ENCODE measurements around the gene LMF1.
"Not testable (repeated sequence)": the region's sequence is repeated elsewhere in the genome, so short reads cannot be mapped to it uniquely, and the experiment has no call there.

The LMF1 gene

GRCh38 chr16:962366-962765, 8.4 kb downstream of the LMF1 start:
- Histone ChIP-seq H3K79me2 (ENCODE audit: low read length) (no peaks in the 10 kb centered on the region), H3K27ac (ENCODE audit: low read length) (no peak overlapping the region), H3K27me3 (ENCODE audit: low read depth, low read length) (no peaks in the 10 kb centered on the region), H3K9ac (ENCODE audit: low read length) (no peak overlapping the region), H3K4me1 (ENCODE audit: low read length) (no peaks in the 10 kb centered on the region), H3K4me2 (ENCODE audit: low read length) (no peak overlapping the region), H3K9me3 (ENCODE audit: insufficient read depth, low read length) (no peaks in the 10 kb centered on the region), H3K4me3 (ENCODE audit: low read length) (no peak overlapping the region), H4K20me1 (ENCODE audit: insufficient read depth, low read length) (no peaks in the 10 kb centered on the region), H2AFZ (ENCODE audit: low read depth, low read length) (no peak overlapping the region), H3K36me3 (replicated peaks; ENCODE audit: low read depth, low read length) (peaks cover 5% of the 10 kb centered on the region)
- no peak for TF ChIP-seq EZH2phosphoT487 (IDR thresholded peaks at IDR 0.05; ENCODE audit: low read depth)

GRCh38 chr16:959232-960040, 11.3 kb downstream of the LMF1 start:
- H3K27ac ChIP-seq (ENCODE audit: low read length) = no peak overlapping the region
- no peak for TF ChIP-seq CTCF (IDR thresholded peaks at IDR 0.05; ENCODE audit: low read depth, low read length)
- TF ChIP-seq EZH2phosphoT487 (IDR thresholded peaks at IDR 0.05; ENCODE audit: low read depth) = no peak

GRCh38 chr16:955766-956165, 15.0 kb downstream of the LMF1 start:
- H3K4me2 ChIP-seq (ENCODE audit: low read length); H3K4me3 ChIP-seq (ENCODE audit: low read length); H3K27me3 ChIP-seq (ENCODE audit: low read depth, low read length); H3K36me3 ChIP-seq (replicated peaks; ENCODE audit: low read depth, low read length); H4K20me1 ChIP-seq (ENCODE audit: insufficient read depth, low read length); H3K9me3 ChIP-seq (ENCODE audit: insufficient read depth, low read length); H2AFZ ChIP-seq (ENCODE audit: low read depth, low read length); H3K4me1 ChIP-seq (ENCODE audit: low read length); H3K9ac ChIP-seq (ENCODE audit: low read length); H3K79me2 ChIP-seq (ENCODE audit: low read length); H3K27ac ChIP-seq (ENCODE audit: low read length): not testable (repeated sequence)

More at GRCh38 chr16:959232-960040, 11.3 kb downstream of the LMF1 start:
- no peak overlapping the region for H3K9ac ChIP-seq (ENCODE audit: low read length)
- H3K79me2 ChIP-seq (ENCODE audit: low read length) = no peaks in the 10 kb centered on the region
- no peaks in the 10 kb centered on the region for H3K4me1 ChIP-seq (ENCODE audit: low read length)
- H4K20me1 ChIP-seq (ENCODE audit: insufficient read depth, low read length) = no peaks in the 10 kb centered on the region
- H3K4me2 ChIP-seq (ENCODE audit: low read length) = no peak overlapping the region
- no peak overlapping the region for H2AFZ ChIP-seq (ENCODE audit: low read depth, low read length)
- H3K9me3 ChIP-seq (ENCODE audit: insufficient read depth, low read length) = no peaks in the 10 kb centered on the region
- H3K36me3 ChIP-seq (replicated peaks; ENCODE audit: low read depth, low read length) = no peaks in the 10 kb centered on the region
- no peak overlapping the region for H3K4me3 ChIP-seq (ENCODE audit: low read length)
- no peaks in the 10 kb centered on the region for H3K27me3 ChIP-seq (ENCODE audit: low read depth, low read length)

- not testable (repeated sequence) for H3K4me3 ChIP-seq (ENCODE audit: low read length); H3K27me3 ChIP-seq (ENCODE audit: low read depth, low read length); H3K4me2 ChIP-seq (ENCODE audit: low read length); H3K4me1 ChIP-seq (ENCODE audit: low read length); H3K9ac ChIP-seq (ENCODE audit: low read length); H3K27ac ChIP-seq (ENCODE audit: low read length); H2AFZ ChIP-seq (ENCODE audit: low read depth, low read length); H3K79me2 ChIP-seq (ENCODE audit: low read length); H4K20me1 ChIP-seq (ENCODE audit: insufficient read depth, low read length); H3K36me3 ChIP-seq (replicated peaks; ENCODE audit: low read depth, low read length); H3K9me3 ChIP-seq (ENCODE audit: insufficient read depth, low read length)
Observed at GRCh38 chr16:953818-954217, 17.0 kb downstream of the LMF1 start.

- H3K36me3 ChIP-seq (replicated peaks; ENCODE audit: low read depth, low read length) = no peaks in the 10 kb centered on the region
- no peak overlapping the region for H3K9ac ChIP-seq (ENCODE audit: low read length)
- no peak overlapping the region for H3K4me3 ChIP-seq (ENCODE audit: low read length)
- H3K79me2 ChIP-seq (ENCODE audit: low read length) = no peaks in the 10 kb centered on the region
- no peak overlapping the region for H3K4me2 ChIP-seq (ENCODE audit: low read length)
- no peak overlapping the region for H3K27ac ChIP-seq (ENCODE audit: low read length)
- H3K9me3 ChIP-seq (ENCODE audit: insufficient read depth, low read length) = no peaks in the 10 kb centered on the region
- H3K4me1 ChIP-seq (ENCODE audit: low read length) = no peaks in the 10 kb centered on the region
- no peaks in the 10 kb centered on the region for H4K20me1 ChIP-seq (ENCODE audit: insufficient read depth, low read length)
- TF ChIP-seq EZH2phosphoT487 (IDR thresholded peaks at IDR 0.05; ENCODE audit: low read depth) (no peak), CTCF (IDR thresholded peaks at IDR 0.05; ENCODE audit: low read depth, low read length) (no peak)
- H2AFZ ChIP-seq (ENCODE audit: low read depth, low read length) = no peak overlapping the region
- no peaks in the 10 kb centered on the region for H3K27me3 ChIP-seq (ENCODE audit: low read depth, low read length)
Observed at GRCh38 chr16:952321-952720, 18.5 kb downstream of the LMF1 start.
